K562 (cell line): ENCODE measurements around the gene GPRIN2. TPM values are rescaled to one million over a fixed set of nuclear protein-coding genes. Genes with fewer than 3 reads are reported as not detected.
A peak's percentile ranks its signal among the peaks of the same experiment; 100 is the strongest.

Experiments
- ARNT ChIP-seq, 2 experiments: fragments of 450-650 bp; IDR thresholded peaks; 2 replicates each; pipeline ENCODE4 v1.6.1; 2016; ENCODE audit warnings: mild to moderate bottlenecking in 1 of 2
- ASH1L ChIP-seq: fragments of 450-650 bp; IDR thresholded peaks from 2 replicates; pipeline ENCODE4 v1.6.1; 2018; ENCODE audit warnings: borderline replicate concordance, mild to moderate bottlenecking, low read depth; ENCODE audit not compliant: partially characterized antibody
- BRCA1 ChIP-seq, 2 experiments: fragments of 450-650 bp in 1 of 2; sonication (generic) in 1 of 2; formaldehyde crosslinking in 1 of 2; IDR thresholded peaks; 2 replicates each; pipeline versions ENCODE4 v1.5.0 to v1.6.1; 2017 to 2020; ENCODE audit warnings: mild to moderate bottlenecking in 1 of 2, missing genetic modification reagents in 1 of 2
- CCAR2 ChIP-seq: fragments of 200-400 bp; formaldehyde crosslinking; IDR thresholded peaks from 2 replicates; pipeline ENCODE4 v1.6.1; 2017; ENCODE audit warnings: mild to moderate bottlenecking, low read depth, low read length
- ETV1 ChIP-seq: fragments of 450-650 bp; conservative IDR thresholded peaks from 2 replicates; pipeline ENCODE4 v1.6.1; 2016; ENCODE audit warnings: missing genetic modification characterization, control low read depth, low read depth, missing compliant biosample characterization
- HMG20B ChIP-seq: fragments of 250-450 bp; sonication (Bioruptor Pico); IDR thresholded peaks from 2 replicates; pipeline ENCODE4 v1.5.0; 2021; ENCODE audit warnings: mild to moderate bottlenecking
- KDM4B ChIP-seq, 2 experiments: fragments of 450-650 bp in 1 of 2; sonication (generic) in 1 of 2; IDR thresholded peaks; 2 replicates each; pipeline ENCODE4 v1.6.1; 2016 to 2017; ENCODE audit warnings: borderline replicate concordance in 2 of 2, antibody characterized with exemption in 1 of 2, low read depth in 1 of 2, mild to moderate bottlenecking in 1 of 2
- MCM7 ChIP-seq, 2 experiments: fragments of 450-650 bp; IDR thresholded peaks; 2 replicates each; pipeline ENCODE4 v1.6.1; 2016 to 2018
- NCOA1 ChIP-seq: fragments of 450-650 bp; IDR thresholded peaks from 2 replicates; pipeline ENCODE4 v1.6.1; 2016; ENCODE audit warnings: low read depth
- NFRKB ChIP-seq: fragments of 450-650 bp; IDR thresholded peaks from 2 replicates; pipeline ENCODE4 v1.6.1; 2016; ENCODE audit warnings: low read depth
- PHF8 ChIP-seq: fragments of 200-600 bp; sonication (generic); IDR thresholded peaks from 2 replicates; pipeline ENCODE4 v1.6.1; 2012; ENCODE audit warnings: mixed run types, mild to moderate bottlenecking, inconsistent platforms, low read length, moderate library complexity, borderline replicate concordance
- PML ChIP-seq: IDR thresholded peaks from 2 replicates; pipeline ENCODE4 v1.6.1; 2012; ENCODE audit warnings: low read length, inconsistent platforms
- RAD51 ChIP-seq: fragments of 450-650 bp; IDR thresholded peaks from 2 replicates; pipeline ENCODE4 v1.7.1; 2016; ENCODE audit warnings: low read depth, mild to moderate bottlenecking, borderline replicate concordance
- RCOR1 ChIP-seq, 2 experiments: IDR thresholded peaks; 2 replicates each; pipeline ENCODE4 v1.6.1; 2012; ENCODE audit warnings: low read depth in 2 of 2, low read length in 2 of 2, borderline replicate concordance in 1 of 2, improper control_type of control experiment in 1 of 2
- REST ChIP-seq, 2 experiments: fragments of 450-650 bp; formaldehyde crosslinking in 1 of 2; IDR thresholded peaks; 2 replicates each; pipeline versions ENCODE4 v1.4.0 to v1.6.1; 2014 to 2020; ENCODE audit warnings: mild to moderate bottlenecking in 2 of 2, borderline replicate concordance in 1 of 2, low read depth in 1 of 2
- RNF2 ChIP-seq: sonication (generic); IDR thresholded peaks from 2 replicates; pipeline ENCODE4 v1.6.1; 2016
- SMAD2 ChIP-seq: fragments of 150-350 bp; IDR thresholded peaks from 2 replicates; pipeline ENCODE4 v1.6.1; 2014; ENCODE audit warnings: low read depth, mild to moderate bottlenecking, low read length
- ZNF384 ChIP-seq: IDR thresholded peaks from 2 replicates; pipeline ENCODE4 v1.6.1; 2012; ENCODE audit warnings: low read depth, low read length, improper control_type of control experiment
- ZNF79 ChIP-seq: fragments of 250-450 bp; sonication (Bioruptor Pico); IDR thresholded peaks from 2 replicates; pipeline ENCODE4 v1.4.0; 2020; ENCODE audit warnings: low read depth, mild to moderate bottlenecking, moderate library complexity
- polyA plus RNA-seq, 8 experiments: library from polyadenylated mRNA; depleted of rRNA in 4 of 8; stranded (reverse) in 5 of 8; unstranded in 3 of 8; fragments of >200 nt; fragmentation: Nextera tagmentation in 2 of 8; fragmentation: Illumina TruSeq in 1 of 8; extraction: Ambion mirVana in 2 of 8; extraction: Trizol in 1 of 8; gene quantifications; 2 replicates each; pipeline versions ENCODE4 v1.2.1 to v1.2.3, GENCODE V29; 2011 to 2014; ENCODE audit warnings: inconsistent platforms in 1 of 8, missing spikeins in 1 of 8
- total RNA-seq, 7 experiments: library from RNA; depleted of rRNA in 6 of 7; stranded (reverse); fragments of >200 nt in 6 of 7; fragmentation: Illumina TruSeq in 2 of 7; extraction: Trizol in 2 of 7; gene quantifications; 2 replicates each; pipeline versions ENCODE4 v1.2.1 to v1.2.3, GENCODE V29; 2011 to 2021; ENCODE audit warnings: low replicate concordance in 1 of 7
- TF ChIP-seq, protein P1 (sequence below): fragments of 250-450 bp; sonication (Bioruptor Pico); IDR thresholded peaks from 2 replicates; pipeline ENCODE4 v1.8.0; 2021; ENCODE audit warnings: moderate library complexity, mild to moderate bottlenecking, inconsistent platforms

The GPRIN2 gene
- total and polyA plus RNA-seq, 9 of the 15 experiments (the other 6 are each of a cell fraction or from before 2014, with no cell fraction given): not detected

DNA sequence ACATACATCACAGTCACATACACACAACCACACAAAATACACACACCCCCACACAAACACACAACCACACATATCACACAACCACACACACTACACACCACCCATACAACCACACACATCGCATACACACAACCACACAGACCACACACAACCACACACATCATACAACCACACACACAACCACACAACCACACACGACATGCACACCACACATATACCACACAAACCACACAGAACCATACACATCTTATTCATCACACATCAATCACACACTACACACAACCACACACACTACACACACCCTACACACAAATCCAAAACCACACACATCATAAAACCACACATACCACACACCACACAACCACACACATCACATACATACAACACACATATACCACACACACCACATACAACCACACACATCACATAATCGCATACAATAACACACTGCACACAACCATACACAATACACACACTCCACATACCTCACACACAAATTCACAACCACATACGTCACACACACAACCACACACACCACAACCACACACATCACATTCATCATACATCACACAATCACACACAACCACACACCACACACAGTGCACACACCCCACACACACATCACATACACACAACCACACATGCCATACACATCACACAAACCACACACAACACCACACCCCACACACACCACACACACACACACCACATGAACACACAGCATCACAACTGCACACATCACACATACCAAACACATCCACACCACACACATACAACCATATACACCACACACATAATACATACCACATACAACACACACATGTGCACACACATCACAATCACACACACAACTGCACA, 30.4 kb downstream of the GPRIN2 start (continued):
- TF ChIP-seq ZNF79 (no peak), RNF2 (no peak), KDM4B (IDR thresholded peaks at IDR 0.05; ENCODE audit: borderline replicate concordance in 2 of 2, low read depth in 1 of 2) (peak in 1 of 2 experiments; percentile 54; a peak in 1 of 4 replicates), NCOA1 (peak; percentile 44; the same call in 1 of the 2 replicates), MCM7 (IDR thresholded peaks at IDR 0.05) (peak in 1 of 2 experiments; percentile 88; a peak in 2 of 4 replicates), CCAR2 (no peak), SMAD2 (no peak), PML (no peak), BRCA1 (IDR thresholded peaks at IDR 0.05) (no peak), BRCA1 (CRISPR knock-in tag; IDR thresholded peaks at IDR 0.05) (0 out of 2 replicates have a peak, but pooled peaks have one; percentile 9), ARNT (IDR thresholded peaks at IDR 0.05) (peak; percentile 54 to 66; a peak in 1 of 4 replicates), ZNF384 (no peak), RCOR1 (IDR thresholded peaks at IDR 0.05; ENCODE audit: borderline replicate concordance in 1 of 2, low read depth in 2 of 2, low read length in 2 of 2) (no peak), REST (IDR thresholded peaks at IDR 0.05; ENCODE audit: borderline replicate concordance) (no peak), REST (CRISPR knock-in tag; IDR thresholded peaks at IDR 0.05; ENCODE audit: low read depth) (no peak), HMG20B (no peak), ASH1L (peak; percentile 26), ETV1 (tag) (no peak), PHF8 (no peak), RAD51 (no peak), NFRKB (no peak; the same call in 1 of the 2 replicates)
- TF ChIP-seq, protein P1, sequence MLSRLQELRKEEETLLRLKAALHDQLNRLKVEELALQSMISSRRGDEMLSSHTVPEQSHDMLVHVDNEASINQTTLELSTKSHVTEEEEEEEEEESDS: no peak
